ENCODE results near the gene CCDC85C. TPM values are rescaled to one million over a fixed set of nuclear protein-coding genes. Genes with fewer than 3 reads are reported as not detected.

The CCDC85C gene
- total RNA-seq, 1 experiment from 2014 or later: 35.8 TPM

- Mint-ChIP-seq H3K4me1 (peaks cover 18% of the 10 kb centered on the region), H3K4me3 (no peak overlapping the region), H3K9me3 (peaks cover 4% of the 10 kb centered on the region; the same call in 1 of the 2 replicates), H3K27me3 (ENCODE audit: low read depth) (no peaks in the 10 kb centered on the region), H3K36me3 (no peaks in the 10 kb centered on the region; the same call in 1 of the 2 replicates), H3K27ac (no peak overlapping the region)
- ATAC-seq: no peak
- TF ChIP-seq GRHL2 (CRISPR knock-in tag; IDR thresholded peaks at IDR 0.05; ENCODE audit: insufficient replicate concordance, severe bottlenecking): no peak
- 0 out of 2 replicates have a peak, but pooled peaks have one; percentile 54 for TF ChIP-seq GABPB1 (CRISPR knock-in tag; IDR thresholded peaks at IDR 0.05)
- no peak for TF ChIP-seq ZNF423 (CRISPR knock-in tag; IDR thresholded peaks at IDR 0.05)
- POLR2A ChIA-PET: no interaction called here
- DNase-seq (ENCODE audit: low spot score): no peak
- CTCF ChIA-PET: no interaction called here
Measured at GRCh38 chr14:99554757-99555531, 49.1 kb downstream of the CCDC85C start.

DNA sequence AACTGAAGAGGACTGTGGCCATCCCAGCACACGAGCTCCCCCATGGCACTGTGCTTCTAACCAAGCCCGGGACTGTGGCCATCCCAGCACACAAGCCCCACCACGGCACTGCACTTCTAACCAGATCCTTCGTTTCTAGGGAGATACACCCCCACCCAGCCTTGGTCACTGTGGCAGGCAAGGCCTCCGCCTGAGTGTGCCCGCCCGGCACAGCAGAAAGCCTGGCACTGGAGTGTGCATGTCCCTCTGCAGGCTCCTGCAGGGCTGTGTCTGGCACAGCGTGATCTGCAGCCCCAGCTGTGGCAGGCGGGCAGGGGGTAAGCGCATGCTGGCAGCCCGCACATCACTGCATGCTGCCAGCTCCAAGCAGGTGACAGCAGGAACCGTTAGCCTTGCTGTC lies 49.8 kb downstream of the CCDC85C start:
- CTCF ChIA-PET: no interaction called here
- H3K27ac Mint-ChIP-seq: peak overlapping the region; percentile 49; the same call in 1 of the 2 replicates
- H3K4me1 Mint-ChIP-seq: peaks cover 25% of the 10 kb centered on the region
- H3K27me3 Mint-ChIP-seq (ENCODE audit: low read depth): no peaks in the 10 kb centered on the region
- no peaks in the 10 kb centered on the region; the same call in 1 of the 2 replicates for H3K36me3 Mint-ChIP-seq
- DNase-seq (ENCODE audit: low spot score) (no peak), ATAC-seq (no peak)
- H3K4me3 Mint-ChIP-seq: no peak overlapping the region
- peaks cover 4% of the 10 kb centered on the region; the same call in 1 of the 2 replicates for H3K9me3 Mint-ChIP-seq
- TF ChIP-seq ZNF416 (CRISPR knock-in tag; IDR thresholded peaks at IDR 0.05) (no peak), PREB (CRISPR knock-in tag; IDR thresholded peaks at IDR 0.05; ENCODE audit: borderline replicate concordance) (no peak), NR1H2 (CRISPR knock-in tag; IDR thresholded peaks at IDR 0.05) (no peak)
- TF ChIP-seq, protein P1, sequence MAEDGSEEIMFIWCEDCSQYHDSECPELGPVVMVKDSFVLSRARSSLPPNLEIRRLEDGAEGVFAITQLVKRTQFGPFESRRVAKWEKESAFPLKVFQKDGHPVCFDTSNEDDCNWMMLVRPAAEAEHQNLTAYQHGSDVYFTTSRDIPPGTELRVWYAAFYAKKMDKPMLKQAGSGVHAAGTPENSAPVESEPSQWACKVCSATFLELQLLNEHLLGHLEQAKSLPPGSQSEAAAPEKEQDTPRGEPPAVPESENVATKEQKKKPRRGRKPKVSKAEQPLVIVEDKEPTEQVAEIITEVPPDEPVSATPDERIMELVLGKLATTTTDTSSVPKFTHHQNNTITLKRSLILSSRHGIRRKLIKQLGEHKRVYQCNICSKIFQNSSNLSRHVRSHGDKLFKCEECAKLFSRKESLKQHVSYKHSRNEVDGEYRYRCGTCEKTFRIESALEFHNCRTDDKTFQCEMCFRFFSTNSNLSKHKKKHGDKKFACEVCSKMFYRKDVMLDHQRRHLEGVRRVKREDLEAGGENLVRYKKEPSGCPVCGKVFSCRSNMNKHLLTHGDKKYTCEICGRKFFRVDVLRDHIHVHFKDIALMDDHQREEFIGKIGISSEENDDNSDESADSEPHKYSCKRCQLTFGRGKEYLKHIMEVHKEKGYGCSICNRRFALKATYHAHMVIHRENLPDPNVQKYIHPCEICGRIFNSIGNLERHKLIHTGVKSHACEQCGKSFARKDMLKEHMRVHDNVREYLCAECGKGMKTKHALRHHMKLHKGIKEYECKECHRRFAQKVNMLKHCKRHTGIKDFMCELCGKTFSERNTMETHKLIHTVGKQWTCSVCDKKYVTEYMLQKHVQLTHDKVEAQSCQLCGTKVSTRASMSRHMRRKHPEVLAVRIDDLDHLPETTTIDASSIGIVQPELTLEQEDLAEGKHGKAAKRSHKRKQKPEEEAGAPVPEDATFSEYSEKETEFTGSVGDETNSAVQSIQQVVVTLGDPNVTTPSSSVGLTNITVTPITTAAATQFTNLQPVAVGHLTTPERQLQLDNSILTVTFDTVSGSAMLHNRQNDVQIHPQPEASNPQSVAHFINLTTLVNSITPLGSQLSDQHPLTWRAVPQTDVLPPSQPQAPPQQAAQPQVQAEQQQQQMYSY (CRISPR knock-in tag; IDR thresholded peaks at IDR 0.05): peak; percentile 43; the same call in 1 of the 2 replicates
- TF ChIP-seq, protein P2, sequence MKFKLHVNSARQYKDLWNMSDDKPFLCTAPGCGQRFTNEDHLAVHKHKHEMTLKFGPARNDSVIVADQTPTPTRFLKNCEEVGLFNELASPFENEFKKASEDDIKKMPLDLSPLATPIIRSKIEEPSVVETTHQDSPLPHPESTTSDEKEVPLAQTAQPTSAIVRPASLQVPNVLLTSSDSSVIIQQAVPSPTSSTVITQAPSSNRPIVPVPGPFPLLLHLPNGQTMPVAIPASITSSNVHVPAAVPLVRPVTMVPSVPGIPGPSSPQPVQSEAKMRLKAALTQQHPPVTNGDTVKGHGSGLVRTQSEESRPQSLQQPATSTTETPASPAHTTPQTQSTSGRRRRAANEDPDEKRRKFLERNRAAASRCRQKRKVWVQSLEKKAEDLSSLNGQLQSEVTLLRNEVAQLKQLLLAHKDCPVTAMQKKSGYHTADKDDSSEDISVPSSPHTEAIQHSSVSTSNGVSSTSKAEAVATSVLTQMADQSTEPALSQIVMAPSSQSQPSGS (CRISPR knock-in tag; IDR thresholded peaks at IDR 0.05; ENCODE audit: borderline replicate concordance, low read depth): no peak
- POLR2A ChIA-PET: no interaction called here

DNA sequence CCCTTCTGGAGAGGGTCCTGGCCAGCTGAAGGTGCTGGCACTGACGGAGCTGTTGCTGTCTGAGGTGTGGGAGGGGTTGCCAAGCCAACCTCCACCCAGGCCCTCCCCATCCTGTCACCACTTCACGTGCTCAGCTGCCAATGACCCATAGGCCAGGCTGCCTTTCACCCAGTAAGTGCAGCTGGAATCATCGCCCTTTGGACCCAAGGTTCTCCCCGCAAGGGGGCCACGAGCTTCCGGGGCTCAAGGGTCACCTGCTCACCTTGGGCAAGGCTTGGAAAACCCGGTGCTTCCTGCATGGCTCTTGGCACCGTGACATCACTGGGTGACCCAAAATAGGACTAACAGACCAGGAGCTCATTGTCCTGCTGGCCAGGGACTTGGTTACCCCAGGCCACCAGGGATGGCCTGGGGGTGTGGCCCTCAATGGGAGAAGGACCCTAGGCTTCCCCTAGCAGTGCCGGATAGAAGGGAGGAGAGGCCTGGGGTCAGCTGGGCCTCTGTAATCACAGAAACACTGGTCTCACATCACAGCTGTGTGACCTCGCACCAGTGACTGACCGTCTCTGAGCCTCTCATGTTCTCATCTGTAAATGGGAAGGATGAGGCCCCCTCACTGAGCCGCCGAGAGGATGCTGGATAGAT lies 51.3 kb downstream of the CCDC85C start:
- Mint-ChIP-seq H3K27ac (no peak overlapping the region), H3K4me3 (no peak overlapping the region), H3K27me3 (ENCODE audit: low read depth) (no peaks in the 10 kb centered on the region), H3K36me3 (no peaks in the 10 kb centered on the region), H3K4me1 (peaks cover 31% of the 10 kb centered on the region), H3K9me3 (no peaks in the 10 kb centered on the region)
- TF ChIP-seq TEAD4 (CRISPR knock-in tag; IDR thresholded peaks at IDR 0.05) (no peak), E2F5 (CRISPR knock-in tag; IDR thresholded peaks at IDR 0.05) (no peak), MYBL2 (CRISPR knock-in tag; IDR thresholded peaks at IDR 0.05) (no peak), GABPB1 (CRISPR knock-in tag; IDR thresholded peaks at IDR 0.05) (peak; percentile 84), ZNF263 (CRISPR knock-in tag; IDR thresholded peaks at IDR 0.05; ENCODE audit: low read depth) (no peak), GRHL2 (CRISPR knock-in tag; IDR thresholded peaks at IDR 0.05; ENCODE audit: insufficient replicate concordance, severe bottlenecking) (no peak), ESRRA (CRISPR knock-in tag; IDR thresholded peaks at IDR 0.05; ENCODE audit: borderline replicate concordance) (no peak)
- ChIA-PET POLR2A (no interaction called here), CTCF (interaction anchor here (1.5 kb wide), 1 partner anchor 22 kb away, joined by 4 read pairs; no protein-coding TSS in a partner anchor)
- DNase-seq (ENCODE audit: low spot score) (no peak), ATAC-seq (no peak)
